Body of pancreas (tissue), 4 donors: ENCODE measurements around the gene CIROP. TPM values are rescaled to one million over a fixed set of nuclear protein-coding genes. Genes with fewer than 3 reads are reported as not detected.

Experiments used
- ATAC-seq: fragments of 150-250 bp; one replicate; pipeline ENCODE4 v1.9.1; 2016
- DNase-seq, 4 donors: peaks; one replicate each; pipeline ENCODE4 v3.0.0-alpha.2; 2019
- H3K27ac ChIP-seq, 4 donors: fragments of 200-600 bp; sonication (generic); 1 replicate in 3 of 4; 2 replicates in 1 of 4; pipeline versions ENCODE4 v1.5.1 to v1.6.1; 2016 to 2019; ENCODE audit warnings: mild to moderate bottlenecking in 1 of 4, mixed read lengths in 1 of 4, moderate library complexity in 1 of 4
- H3K27me3 ChIP-seq, 2 donors: fragments of 200-600 bp; sonication (generic); one replicate each; pipeline ENCODE4 v1.6.0; 2016; ENCODE audit warnings: mild to moderate bottlenecking in 1 of 2
- H3K36me3 ChIP-seq, 2 donors: fragments of 200-600 bp; sonication (generic); replicated peaks in 1 of 2; 2 replicates each; pipeline ENCODE4 v1.5.1; 2016; ENCODE audit warnings: low read depth in 2 of 2; ENCODE audit not compliant: insufficient read depth in 1 of 2
- H3K4me1 ChIP-seq: fragments of 200-600 bp; sonication (generic); one replicate; pipeline ENCODE4 v1.6.0; 2016
- H3K4me3 ChIP-seq, 2 donors: fragments of 200-600 bp; sonication (generic); 1 replicate in 1 of 2; 2 replicates in 1 of 2; pipeline ENCODE4 v1.5.1; 2016 to 2019
- H3K9me3 ChIP-seq, 3 donors: fragments of 200-600 bp; sonication (generic); 1 replicate in 2 of 3; 2 replicates in 1 of 3; pipeline ENCODE4 v1.5.1; 2016
- POLR2A ChIP-seq, 3 donors: fragments of 450-650 bp; IDR thresholded peaks; one replicate each; pipeline ENCODE4 v1.6.1; 2016; ENCODE audit warnings: antibody characterized with exemption in 3 of 3, mild to moderate bottlenecking in 2 of 3
- WGBS, 2 donors: methylation state at CpG; one replicate each; pipeline ENCODE4 v1.1.5; 2017; 5-methylcytosine and 5-hydroxymethylcytosine counted together
- intact Hi-C: fragments of 100-400 bp; cut with DNase I; formaldehyde crosslinking; loops from one replicate; pipeline ENCODE4 v1.15.1; 2023
- total RNA-seq, 2 donors: library from RNA; depleted of rRNA; stranded (reverse); fragments of >200 nt; gene quantifications; one replicate each; pipeline ENCODE4 v1.1.0, GENCODE V29; 2016
- TF ChIP-seq, protein P1 (sequence below), 7 experiments: fragments of 450-650 bp in 4 of 7; fragments of 200-600 bp in 3 of 7; sonication (generic) in 3 of 7; IDR thresholded peaks; one replicate each; pipeline ENCODE4 v1.5.1; 2016 to 2019; ENCODE audit warnings: antibody characterized with exemption in 7 of 7

The CIROP gene
- total RNA-seq, 2 donors from 2014 or later, result not detected

DNA sequence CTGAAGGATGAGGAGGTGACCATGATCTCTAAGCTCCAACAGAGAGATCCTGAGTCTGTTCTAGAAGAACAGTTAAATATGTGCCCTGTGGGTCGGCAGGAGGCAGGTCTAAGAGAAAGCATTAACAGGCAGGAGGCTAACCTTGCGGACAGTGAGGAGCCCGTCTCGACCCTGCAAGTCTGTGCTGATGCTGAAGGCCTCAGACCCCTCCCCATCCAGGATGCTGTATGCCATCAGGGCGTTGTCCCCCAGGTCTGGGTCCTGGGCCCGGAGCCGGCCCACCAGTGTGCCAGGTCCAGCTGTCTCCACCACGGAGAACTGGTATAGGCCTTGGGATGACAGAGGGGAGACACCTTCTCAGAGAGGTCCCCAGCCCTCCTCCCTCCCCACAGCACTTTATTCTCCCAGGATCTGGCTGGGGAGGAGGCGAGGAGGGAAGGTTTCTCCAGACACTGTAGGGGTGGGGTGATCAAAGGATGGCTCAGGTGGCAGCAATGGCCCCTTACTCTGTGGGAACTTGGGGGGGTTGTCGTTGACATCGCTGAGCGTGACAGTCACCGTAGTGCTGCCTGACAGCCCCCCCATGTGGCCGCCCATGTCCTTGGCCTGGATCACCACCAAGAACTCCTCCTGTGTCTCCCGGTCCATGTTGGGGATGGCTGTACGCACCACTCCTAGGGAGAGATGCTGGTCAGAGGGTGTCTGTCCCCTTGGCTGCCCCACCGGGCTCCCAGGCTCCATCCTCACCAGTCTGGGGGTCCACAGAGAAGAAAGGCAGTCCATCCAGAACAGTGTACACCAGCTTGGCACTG, 50.6 kb downstream of the CIROP start:
- Histone ChIP-seq H3K4me3 (no peak overlapping the region), H3K36me3 (peaks cover 0 to 1% of the 10 kb centered on the region in 2 donors), H3K27me3 (no peaks in the 10 kb centered on the region), H3K9me3 (no peaks in the 10 kb centered on the region), H3K27ac (no peak overlapping the region), H3K4me1 (peaks cover 25% of the 10 kb centered on the region)
- intact Hi-C loops, result no loop called here
- WGBS, 2 donors, result 76% methylated on average over 7 to 17 of the region's 17 CpGs
- no peak for TF ChIP-seq POLR2A (IDR thresholded peaks at IDR 0.05)
- TF ChIP-seq, protein P1, sequence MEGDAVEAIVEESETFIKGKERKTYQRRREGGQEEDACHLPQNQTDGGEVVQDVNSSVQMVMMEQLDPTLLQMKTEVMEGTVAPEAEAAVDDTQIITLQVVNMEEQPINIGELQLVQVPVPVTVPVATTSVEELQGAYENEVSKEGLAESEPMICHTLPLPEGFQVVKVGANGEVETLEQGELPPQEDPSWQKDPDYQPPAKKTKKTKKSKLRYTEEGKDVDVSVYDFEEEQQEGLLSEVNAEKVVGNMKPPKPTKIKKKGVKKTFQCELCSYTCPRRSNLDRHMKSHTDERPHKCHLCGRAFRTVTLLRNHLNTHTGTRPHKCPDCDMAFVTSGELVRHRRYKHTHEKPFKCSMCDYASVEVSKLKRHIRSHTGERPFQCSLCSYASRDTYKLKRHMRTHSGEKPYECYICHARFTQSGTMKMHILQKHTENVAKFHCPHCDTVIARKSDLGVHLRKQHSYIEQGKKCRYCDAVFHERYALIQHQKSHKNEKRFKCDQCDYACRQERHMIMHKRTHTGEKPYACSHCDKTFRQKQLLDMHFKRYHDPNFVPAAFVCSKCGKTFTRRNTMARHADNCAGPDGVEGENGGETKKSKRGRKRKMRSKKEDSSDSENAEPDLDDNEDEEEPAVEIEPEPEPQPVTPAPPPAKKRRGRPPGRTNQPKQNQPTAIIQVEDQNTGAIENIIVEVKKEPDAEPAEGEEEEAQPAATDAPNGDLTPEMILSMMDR (IDR thresholded peaks at IDR 0.05), result no peak
- DNase-seq, result no peak
- no peak for ATAC-seq

DNA sequence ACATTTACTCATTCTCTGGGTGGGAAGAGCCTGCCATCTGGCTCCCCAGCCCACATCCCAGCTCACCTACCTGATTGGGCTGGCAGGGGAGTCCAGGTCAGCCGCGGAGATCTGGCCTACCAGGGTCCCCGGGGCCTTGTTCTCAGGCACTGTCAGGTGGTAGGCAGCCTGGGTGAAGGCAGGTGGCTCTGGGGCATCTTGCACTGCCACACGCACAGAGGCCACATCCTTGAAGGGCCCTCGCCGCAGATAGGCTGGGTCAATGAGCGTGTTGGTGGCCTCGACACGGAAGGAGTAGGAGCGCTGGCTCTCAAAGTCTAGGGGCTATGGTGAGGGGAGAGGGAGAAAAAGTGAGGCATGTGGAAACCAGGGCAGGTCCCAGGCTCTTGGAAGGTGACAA, 51.4 kb downstream of the CIROP start:
- no peaks in the 10 kb centered on the region for H3K27me3 ChIP-seq
- 92 to 98% methylated on average over 6 to 9 of the region's 10 CpGs for WGBS, 2 donors
- H3K4me3 ChIP-seq, result no peak overlapping the region
- no peak overlapping the region for H3K27ac ChIP-seq
- DNase-seq (no peak), ATAC-seq (no peak)
- H3K4me1 ChIP-seq, result peaks cover 25% of the 10 kb centered on the region
- H3K36me3 ChIP-seq, result no peaks in the 10 kb centered on the region
- H3K9me3 ChIP-seq, result no peaks in the 10 kb centered on the region
- TF ChIP-seq POLR2A (IDR thresholded peaks at IDR 0.05), result no peak
- TF ChIP-seq, protein P1 (IDR thresholded peaks at IDR 0.05), result no peak
- intact Hi-C loops, result no loop called here

DNA sequence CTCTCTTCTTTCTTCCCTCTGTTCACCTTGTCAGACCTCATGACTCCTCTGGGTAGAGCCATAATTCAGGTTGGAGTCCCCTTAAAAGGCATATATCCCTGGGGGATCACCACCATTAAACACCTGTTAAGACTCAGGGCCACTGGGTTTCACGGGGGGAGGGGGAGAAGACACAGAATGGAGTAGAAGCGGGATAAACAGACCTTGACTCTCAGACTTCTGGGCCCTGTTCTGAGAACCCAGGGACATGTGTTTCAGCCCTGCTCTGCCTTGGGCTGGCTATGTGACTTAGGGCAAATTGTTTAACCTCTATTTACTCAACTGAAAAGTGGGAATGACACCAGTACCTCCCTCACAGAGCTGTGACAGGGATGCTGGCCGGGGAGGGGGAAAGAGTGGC, 52.1 kb downstream of the CIROP start:
- ATAC-seq, result no peak

GRCh38 chr14:23052182-23052623, 52.6 kb downstream of the CIROP start:
- Histone ChIP-seq H3K4me1 (peaks cover 17% of the 10 kb centered on the region), H3K36me3 (no peaks in the 10 kb centered on the region), H3K27me3 (no peaks in the 10 kb centered on the region), H3K4me3 (no peak overlapping the region), H3K9me3 (no peaks in the 10 kb centered on the region), H3K27ac (no peak overlapping the region)
- TF ChIP-seq POLR2A (IDR thresholded peaks at IDR 0.05), result no peak
- TF ChIP-seq, protein P1 (IDR thresholded peaks at IDR 0.05), result peak in 2 of 7 experiments; percentile 12 to 17
- intact Hi-C loops, result no loop called here
- peak in 1 of 4 donors; percentile 30 for DNase-seq
- WGBS, 2 donors, result 71 to 81% methylated on average over 5 to 12 of the region's 14 CpGs
- ATAC-seq, result no peak

More for the DNA sequence above, 52.1 kb downstream of the CIROP start:
- H3K9me3 ChIP-seq, result no peaks in the 10 kb centered on the region
- no peak for DNase-seq
- H3K36me3 ChIP-seq, result no peaks in the 10 kb centered on the region
- H3K4me1 ChIP-seq, result peaks cover 18% of the 10 kb centered on the region
- no peaks in the 10 kb centered on the region for H3K27me3 ChIP-seq
- TF ChIP-seq, protein P1 (IDR thresholded peaks at IDR 0.05), result no peak
- TF ChIP-seq POLR2A (IDR thresholded peaks at IDR 0.05), result no peak
- H3K27ac ChIP-seq, result no peak overlapping the region
- WGBS, 2 donors, result 65 to 69% methylated on average over 3 of the region's 3 CpGs
- intact Hi-C loops, result no loop called here
- no peak overlapping the region for H3K4me3 ChIP-seq
